Suprapubic skin (tissue), 3 donors: ENCODE results near the gene GPR176.

Source experiments
- POLR2A ChIP-seq, 2 donors: fragments of 450-650 bp; IDR thresholded peaks; one replicate each; pipeline ENCODE4 v1.6.1; 2017; ENCODE audit warnings: antibody characterized with exemption in 2 of 2, mild to moderate bottlenecking in 2 of 2, moderate library complexity in 2 of 2
- TF ChIP-seq, protein P1 (sequence below), 2 donors: fragments of 200-600 bp in 1 of 2; fragments of 450-650 bp in 1 of 2; sonication (generic) in 1 of 2; IDR thresholded peaks; one replicate each; pipeline ENCODE4 v1.5.1; 2016 to 2019; ENCODE audit warnings: antibody characterized with exemption in 2 of 2, mild to moderate bottlenecking in 1 of 2, moderate library complexity in 1 of 2

DNA sequence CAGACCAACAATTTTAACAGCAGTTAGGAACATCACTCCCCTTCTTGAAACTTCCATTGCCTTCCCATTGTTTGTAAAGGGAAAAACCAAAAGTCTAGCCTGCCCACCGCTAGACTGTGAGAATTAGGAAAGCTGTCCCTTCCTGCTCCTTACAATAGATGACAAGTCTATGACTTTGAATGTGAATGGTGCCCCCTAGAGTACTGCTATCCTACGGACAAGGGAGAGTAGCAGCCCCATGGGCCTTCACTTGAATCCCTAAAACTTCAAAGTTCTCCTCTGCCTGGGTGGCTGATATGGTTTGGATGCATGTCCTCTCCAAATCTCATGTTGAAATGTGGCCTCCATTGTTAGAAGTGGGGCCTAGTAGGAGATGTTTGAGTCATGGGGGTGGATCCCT is 96.4 kb downstream of the GPR176 start:
- TF ChIP-seq, protein P1, sequence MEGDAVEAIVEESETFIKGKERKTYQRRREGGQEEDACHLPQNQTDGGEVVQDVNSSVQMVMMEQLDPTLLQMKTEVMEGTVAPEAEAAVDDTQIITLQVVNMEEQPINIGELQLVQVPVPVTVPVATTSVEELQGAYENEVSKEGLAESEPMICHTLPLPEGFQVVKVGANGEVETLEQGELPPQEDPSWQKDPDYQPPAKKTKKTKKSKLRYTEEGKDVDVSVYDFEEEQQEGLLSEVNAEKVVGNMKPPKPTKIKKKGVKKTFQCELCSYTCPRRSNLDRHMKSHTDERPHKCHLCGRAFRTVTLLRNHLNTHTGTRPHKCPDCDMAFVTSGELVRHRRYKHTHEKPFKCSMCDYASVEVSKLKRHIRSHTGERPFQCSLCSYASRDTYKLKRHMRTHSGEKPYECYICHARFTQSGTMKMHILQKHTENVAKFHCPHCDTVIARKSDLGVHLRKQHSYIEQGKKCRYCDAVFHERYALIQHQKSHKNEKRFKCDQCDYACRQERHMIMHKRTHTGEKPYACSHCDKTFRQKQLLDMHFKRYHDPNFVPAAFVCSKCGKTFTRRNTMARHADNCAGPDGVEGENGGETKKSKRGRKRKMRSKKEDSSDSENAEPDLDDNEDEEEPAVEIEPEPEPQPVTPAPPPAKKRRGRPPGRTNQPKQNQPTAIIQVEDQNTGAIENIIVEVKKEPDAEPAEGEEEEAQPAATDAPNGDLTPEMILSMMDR (IDR thresholded peaks at IDR 0.05): no peak
- no peak for TF ChIP-seq POLR2A (IDR thresholded peaks at IDR 0.05)
